ENCODE data around the gene EDIL3. TPM values are rescaled to one million over a fixed set of nuclear protein-coding genes. Genes with fewer than 3 reads are reported as not detected.

The EDIL3 gene
- total and polyA plus RNA-seq, 5 donors from 2014 or later: not detected

- no peaks in the 10 kb centered on the region for H3K36me3 Mint-ChIP-seq
- Histone ChIP-seq H3K4me3 (ENCODE audit: low read depth, low read length) (no peak overlapping the region), H3K4me1 (ENCODE audit: control insufficient read depth, insufficient read depth, low read length, poor library complexity, severe bottlenecking) (no peaks in the 10 kb centered on the region), H3K36me3 (ENCODE audit: control insufficient read depth, insufficient read depth, low read length) (no peaks in the 10 kb centered on the region), H3K27ac (ENCODE audit: insufficient read depth, low read length, poor library complexity, severe bottlenecking) (no peak overlapping the region), H3K9me3 (ENCODE audit: control insufficient read depth in 2 of 2, low read length in 2 of 2) (no peaks in the 10 kb centered on the region), H3K27me3 (ENCODE audit: control insufficient read depth, insufficient read depth, low read length) (no peaks in the 10 kb centered on the region)
- no peak for ATAC-seq (ENCODE audit: low read depth in 2 of 2)
- DNase-seq: no peak
- peaks cover 1 to 9% (median 4%) of the 10 kb centered on the region in 7 donors for H3K9me3 Mint-ChIP-seq
- no peaks in the 10 kb centered on the region for H3K27me3 Mint-ChIP-seq
- no peaks in the 10 kb centered on the region for H3K4me1 Mint-ChIP-seq
- H3K4me3 Mint-ChIP-seq: no peak overlapping the region
- no peak overlapping the region for H3K27ac Mint-ChIP-seq
Measured at GRCh38 chr5:84260939-84261338, 123.7 kb downstream of the EDIL3 start.

GRCh38 chr5:84260140-84260539 lies 124.5 kb downstream of the EDIL3 start:
- no peaks in the 10 kb centered on the region for H3K27me3 ChIP-seq (ENCODE audit: control insufficient read depth, insufficient read depth, low read length)

GRCh38 chr5:84259283-84260045 lies 125.2 kb downstream of the EDIL3 start:
- no peak for DNase-seq
- Histone ChIP-seq H3K4me1 (ENCODE audit: control insufficient read depth, insufficient read depth, low read length, poor library complexity, severe bottlenecking) (no peaks in the 10 kb centered on the region), H3K4me3 (ENCODE audit: low read depth, low read length) (no peak overlapping the region), H3K36me3 (ENCODE audit: control insufficient read depth, insufficient read depth, low read length) (no peaks in the 10 kb centered on the region), H3K27ac (ENCODE audit: insufficient read depth, low read length, poor library complexity, severe bottlenecking) (no peak overlapping the region), H3K27me3 (ENCODE audit: control insufficient read depth, insufficient read depth, low read length) (no peaks in the 10 kb centered on the region), H3K9me3 (ENCODE audit: control insufficient read depth in 2 of 2, low read length in 2 of 2) (no peaks in the 10 kb centered on the region)
- H3K4me1 Mint-ChIP-seq: no peaks in the 10 kb centered on the region
- no peak for ATAC-seq (ENCODE audit: low read depth in 2 of 2)
- H3K36me3 Mint-ChIP-seq: no peaks in the 10 kb centered on the region
- no peaks in the 10 kb centered on the region for H3K27me3 Mint-ChIP-seq
- H3K4me3 Mint-ChIP-seq: no peak overlapping the region
- no peak overlapping the region for H3K27ac Mint-ChIP-seq
- H3K9me3 Mint-ChIP-seq: peaks cover 1 to 13% (median 4%) of the 10 kb centered on the region in 7 donors

More at GRCh38 chr5:84260140-84260539, 124.5 kb downstream of the EDIL3 start:
- Mint-ChIP-seq H3K4me1 (no peaks in the 10 kb centered on the region), H3K27ac (no peak overlapping the region), H3K27me3 (no peaks in the 10 kb centered on the region), H3K36me3 (no peaks in the 10 kb centered on the region), H3K4me3 (no peak overlapping the region), H3K9me3 (peaks cover 1 to 9% (median 4%) of the 10 kb centered on the region in 7 donors)
- H3K4me3 ChIP-seq (ENCODE audit: low read depth, low read length): no peak overlapping the region
- no peak overlapping the region for H3K27ac ChIP-seq (ENCODE audit: insufficient read depth, low read length, poor library complexity, severe bottlenecking)
- ATAC-seq (ENCODE audit: low read depth in 2 of 2) (no peak), DNase-seq (no peak)
- no peaks in the 10 kb centered on the region for H3K9me3 ChIP-seq (ENCODE audit: control insufficient read depth in 2 of 2, low read length in 2 of 2)
- H3K36me3 ChIP-seq (ENCODE audit: control insufficient read depth, insufficient read depth, low read length): no peaks in the 10 kb centered on the region
- no peaks in the 10 kb centered on the region for H3K4me1 ChIP-seq (ENCODE audit: control insufficient read depth, insufficient read depth, low read length, poor library complexity, severe bottlenecking)

DNA sequence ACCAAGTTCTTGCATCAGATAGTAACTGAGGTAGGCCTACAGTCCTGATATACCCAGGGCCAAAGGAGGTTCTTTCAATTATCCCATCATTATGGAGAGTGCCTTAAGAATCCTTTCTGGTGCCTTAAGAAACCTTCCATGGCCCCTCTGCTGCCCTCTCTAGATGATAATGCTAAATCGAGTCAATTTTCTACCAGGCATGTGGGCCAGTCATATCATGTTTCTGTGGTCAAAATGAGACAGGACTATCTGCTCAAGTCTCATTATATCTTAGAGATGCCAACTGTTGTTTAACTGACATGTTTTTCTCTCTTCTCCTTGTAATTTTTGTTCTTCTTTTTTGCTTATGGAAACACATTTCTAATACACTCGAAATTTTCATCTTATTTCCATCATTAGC lies 127.6 kb downstream of the EDIL3 start:
- Histone ChIP-seq H3K9me3 (ENCODE audit: control insufficient read depth in 2 of 2, low read length in 2 of 2) (no peaks in the 10 kb centered on the region), H3K4me3 (ENCODE audit: low read depth, low read length) (no peak overlapping the region), H3K36me3 (ENCODE audit: control insufficient read depth, insufficient read depth, low read length) (no peaks in the 10 kb centered on the region), H3K27me3 (ENCODE audit: control insufficient read depth, insufficient read depth, low read length) (no peaks in the 10 kb centered on the region), H3K27ac (ENCODE audit: insufficient read depth, low read length, poor library complexity, severe bottlenecking) (no peak overlapping the region), H3K4me1 (ENCODE audit: control insufficient read depth, insufficient read depth, low read length, poor library complexity, severe bottlenecking) (no peaks in the 10 kb centered on the region)
- no peak for ATAC-seq (ENCODE audit: low read depth in 2 of 2)
- Mint-ChIP-seq H3K27ac (no peak overlapping the region), H3K9me3 (peaks cover 0 to 15% (median 3%) of the 10 kb centered on the region in 7 donors), H3K4me1 (no peaks in the 10 kb centered on the region), H3K36me3 (no peaks in the 10 kb centered on the region), H3K4me3 (no peak overlapping the region), H3K27me3 (no peaks in the 10 kb centered on the region)
- no peak for DNase-seq

GRCh38 chr5:84255315-84255714 lies 129.4 kb downstream of the EDIL3 start:
- H3K4me1 ChIP-seq (ENCODE audit: control insufficient read depth, insufficient read depth, low read length, poor library complexity, severe bottlenecking): no peaks in the 10 kb centered on the region

GRCh38 chr5:84253946-84254345 lies 130.7 kb downstream of the EDIL3 start:
- H3K36me3 ChIP-seq (ENCODE audit: control insufficient read depth, insufficient read depth, low read length): no peaks in the 10 kb centered on the region
- Mint-ChIP-seq H3K4me3 (no peak overlapping the region), H3K4me1 (no peaks in the 10 kb centered on the region), H3K9me3 (peaks cover 0 to 13% (median 4%) of the 10 kb centered on the region in 7 donors), H3K36me3 (no peaks in the 10 kb centered on the region), H3K27me3 (no peaks in the 10 kb centered on the region), H3K27ac (no peak overlapping the region)
- ATAC-seq (ENCODE audit: low read depth in 2 of 2) (no peak), DNase-seq (no peak)
- no peaks in the 10 kb centered on the region for H3K27me3 ChIP-seq (ENCODE audit: control insufficient read depth, insufficient read depth, low read length)
- H3K27ac ChIP-seq (ENCODE audit: insufficient read depth, low read length, poor library complexity, severe bottlenecking): no peak overlapping the region
- H3K4me3 ChIP-seq (ENCODE audit: low read depth, low read length): no peak overlapping the region
- H3K4me1 ChIP-seq (ENCODE audit: control insufficient read depth, insufficient read depth, low read length, poor library complexity, severe bottlenecking): no peaks in the 10 kb centered on the region
- no peaks in the 10 kb centered on the region for H3K9me3 ChIP-seq (ENCODE audit: control insufficient read depth in 2 of 2, low read length in 2 of 2)

More at GRCh38 chr5:84255315-84255714, 129.4 kb downstream of the EDIL3 start:
- no peak for DNase-seq
- H3K27me3 Mint-ChIP-seq: no peaks in the 10 kb centered on the region
- Histone ChIP-seq H3K27me3 (ENCODE audit: control insufficient read depth, insufficient read depth, low read length) (no peaks in the 10 kb centered on the region), H3K9me3 (ENCODE audit: control insufficient read depth in 2 of 2, low read length in 2 of 2) (no peaks in the 10 kb centered on the region), H3K36me3 (ENCODE audit: control insufficient read depth, insufficient read depth, low read length) (no peaks in the 10 kb centered on the region), H3K27ac (ENCODE audit: insufficient read depth, low read length, poor library complexity, severe bottlenecking) (no peak overlapping the region), H3K4me3 (ENCODE audit: low read depth, low read length) (no peak overlapping the region)
- ATAC-seq (ENCODE audit: low read depth in 2 of 2): no peak
- no peaks in the 10 kb centered on the region for H3K4me1 Mint-ChIP-seq
- no peak overlapping the region for H3K4me3 Mint-ChIP-seq
- H3K9me3 Mint-ChIP-seq: peaks cover 0 to 15% (median 3%) of the 10 kb centered on the region in 7 donors
- H3K27ac Mint-ChIP-seq: no peak overlapping the region
- H3K36me3 Mint-ChIP-seq: no peaks in the 10 kb centered on the region

- H3K36me3 ChIP-seq (ENCODE audit: control insufficient read depth, insufficient read depth, low read length): no peaks in the 10 kb centered on the region
- H3K27me3 Mint-ChIP-seq: no peaks in the 10 kb centered on the region
- H3K9me3 ChIP-seq (ENCODE audit: control insufficient read depth in 2 of 2, low read length in 2 of 2): no peaks in the 10 kb centered on the region
- H3K27ac ChIP-seq (ENCODE audit: insufficient read depth, low read length, poor library complexity, severe bottlenecking): no peak overlapping the region
- no peak overlapping the region for H3K27ac Mint-ChIP-seq
- no peak overlapping the region for H3K4me3 Mint-ChIP-seq
- H3K4me1 Mint-ChIP-seq: no peaks in the 10 kb centered on the region
- H3K36me3 Mint-ChIP-seq: no peaks in the 10 kb centered on the region
- no peak for ATAC-seq (ENCODE audit: low read depth in 2 of 2)
- DNase-seq: no peak
- H3K4me3 ChIP-seq (ENCODE audit: low read depth, low read length): no peak overlapping the region
- H3K27me3 ChIP-seq (ENCODE audit: control insufficient read depth, insufficient read depth, low read length): no peaks in the 10 kb centered on the region
- no peaks in the 10 kb centered on the region for H3K4me1 ChIP-seq (ENCODE audit: control insufficient read depth, insufficient read depth, low read length, poor library complexity, severe bottlenecking)
- H3K9me3 Mint-ChIP-seq: peaks cover 0 to 14% (median 4%) of the 10 kb centered on the region in 7 donors
Measured at GRCh38 chr5:84251503-84251902, 133.2 kb downstream of the EDIL3 start.

Data from CD4-positive, CD25-positive, alpha-beta regulatory T cell (primary cell).